NOMO-1 (cell line): ENCODE results near the gene UNG.
A peak's percentile ranks its signal among the peaks of the same experiment; 100 is the strongest.

ENCODE experiments used
- DNase-seq, 2 experiments: peaks; one replicate each; lab custom pipeline; 2025; ENCODE audit not compliant: unreplicated experiment in 2 of 2; lab: John Stamatoyannopoulos, UW

The UNG gene

GRCh38 chr12:109087250-109087649 lies 10.1 kb upstream of the UNG start:
- no peak for DNase-seq

- DNase-seq = no peak
Measured at GRCh38 chr12:109088818-109089217, 8.6 kb upstream of the UNG start.

- DNase-seq = no peak
Measured at GRCh38 chr12:109089683-109090082, 7.7 kb upstream of the UNG start.

GRCh38 chr12:109092497-109093021 lies 4.8 kb upstream of the UNG start:
- no peak for DNase-seq

GRCh38 chr12:109093022-109093918 lies 4.1 kb upstream of the UNG start, which contains the start of gene ALKBH2:
TSS of gene ALKBH2 (minus strand) at chr12:109093472. CDS start at chr12:109092786, 686 bp downstream.
- peak; percentile 89 to 93 for DNase-seq

- peak in 1 of 2 experiments; percentile 7 for DNase-seq
Measured at GRCh38 chr12:109097140-109097434, 310 bp upstream of the UNG start.

- no peak for DNase-seq
Measured at GRCh38 chr12:109098183-109098604, 797 bp downstream of the UNG start.

GRCh38 chr12:109098651-109099050 lies 1.3 kb downstream of the UNG start:
- no peak for DNase-seq

- no peak for DNase-seq
Measured at GRCh38 chr12:109099431-109100020, 2.1 kb downstream of the UNG start.

GRCh38 chr12:109100741-109101140 lies 3.3 kb downstream of the UNG start:
- no peak for DNase-seq

GRCh38 chr12:109102491-109102890 lies 5.1 kb downstream of the UNG start:
- no peak for DNase-seq

GRCh38 chr12:109105176-109105575 lies 7.8 kb downstream of the UNG start:
- DNase-seq = no peak

- no peak for DNase-seq
Measured at GRCh38 chr12:109109746-109110350, 12.5 kb downstream of the UNG start.

GRCh38 chr12:109110988-109111495 lies 13.6 kb downstream of the UNG start:
- DNase-seq = no peak

- no peak for DNase-seq
Measured at GRCh38 chr12:109112720-109113465, 15.5 kb downstream of the UNG start.

- DNase-seq = no peak
Measured at GRCh38 chr12:109113661-109114321, 16.4 kb downstream of the UNG start.

- no peak for DNase-seq
Measured at GRCh38 chr12:109114644-109115043, 17.2 kb downstream of the UNG start.

GRCh38 chr12:109115404-109115757 lies 18.0 kb downstream of the UNG start:
- no peak for DNase-seq

- DNase-seq = peak; percentile 48 to 72
Measured at GRCh38 chr12:109115758-109116610, 18.6 kb downstream of the UNG start, which contains the start of gene ACACB. TSS of gene ACACB (plus strand) at chr12:109116587. CDS start at chr12:109139406, 22,819 bp downstream.
